ENCODE measurements around the gene GJB5.

GJB5 gene

DNA sequence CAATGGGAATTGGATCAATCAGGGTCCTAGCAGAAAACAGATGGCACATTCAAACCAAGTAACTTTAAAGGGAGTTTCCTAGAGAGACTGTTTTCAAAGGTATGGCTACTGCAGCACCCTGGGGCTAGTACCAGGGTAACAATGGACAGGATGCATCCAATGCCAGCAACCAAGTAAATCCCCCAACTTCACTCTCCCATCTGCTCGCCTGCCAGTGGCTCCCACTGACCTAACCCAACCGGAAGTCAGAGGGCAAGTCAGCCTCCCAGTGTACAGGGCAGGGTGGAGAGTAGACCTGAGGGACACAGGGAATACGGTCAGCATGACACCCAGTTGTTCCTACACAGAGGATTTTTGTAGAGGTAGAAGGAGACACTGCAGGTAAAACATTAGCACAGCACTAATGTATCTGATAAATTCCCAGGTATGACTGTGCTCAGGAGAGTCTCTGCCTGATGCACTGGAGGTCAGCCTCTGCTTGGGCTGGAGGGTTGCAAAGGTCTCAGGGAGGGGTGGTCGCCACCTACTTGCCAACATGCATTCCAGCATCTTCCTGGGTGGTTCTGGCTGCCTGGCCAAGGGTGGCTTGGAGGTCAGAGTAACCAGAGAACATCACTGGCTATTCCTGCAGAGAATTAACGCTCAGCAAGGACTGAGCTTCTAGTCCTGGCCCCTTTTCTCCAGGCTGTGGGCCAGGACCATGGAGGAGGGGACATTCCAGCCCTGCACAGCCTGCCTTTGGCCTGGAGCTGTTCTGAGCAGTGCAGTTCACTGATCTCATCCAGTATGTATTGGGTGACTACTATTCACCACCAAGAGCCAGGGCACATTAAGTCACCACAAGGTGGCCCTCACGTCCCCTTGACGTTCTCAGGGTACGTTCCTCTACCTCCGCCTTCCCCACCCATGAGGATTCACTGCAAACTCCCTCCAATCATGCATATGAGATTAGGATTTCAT lies 32.9 kb downstream of the GJB5 start:
- peak; percentile 57 for FAIRE-seq
- TF ChIP-seq TAF1 (IDR thresholded peaks at IDR 0.05; ENCODE audit: low read depth, low read length) (no peak), POLR2A (IDR thresholded peaks at IDR 0.05; ENCODE audit: low read depth, low read length) (no peak), POU2F2 (IDR thresholded peaks at IDR 0.05; ENCODE audit: low read depth, low read length) (no peak)
- DNase-seq (ENCODE audit: insufficient read length, low spot score), result no peak

GRCh38 chr1:34790985-34791384 lies 36.1 kb downstream of the GJB5 start:
- DNase-seq (ENCODE audit: insufficient read length, low spot score) (no peak), FAIRE-seq (no peak)
- TF ChIP-seq POLR2AphosphoS5 (IDR thresholded peaks at IDR 0.05; ENCODE audit: low read depth, low read length), result no peak
- TF ChIP-seq TAF1 (IDR thresholded peaks at IDR 0.05; ENCODE audit: low read depth, low read length), result no peak
- TF ChIP-seq PAX5 (IDR thresholded peaks at IDR 0.05; ENCODE audit: insufficient read depth, low read length, severe bottlenecking), result no peak
- TF ChIP-seq POU2F2 (IDR thresholded peaks at IDR 0.05; ENCODE audit: low read depth, low read length), result no peak
- no peak for TF ChIP-seq POLR2A (IDR thresholded peaks at IDR 0.05; ENCODE audit: low read depth, low read length)
- no peak for TF ChIP-seq SPI1 (IDR thresholded peaks at IDR 0.05; ENCODE audit: low read depth, low read length)

GRCh38 chr1:34792424-34792823 lies 37.6 kb downstream of the GJB5 start:
- FAIRE-seq, result no peak
- TF ChIP-seq SPI1 (IDR thresholded peaks at IDR 0.05; ENCODE audit: low read depth, low read length) (no peak), POLR2AphosphoS5 (IDR thresholded peaks at IDR 0.05; ENCODE audit: low read depth, low read length) (no peak), POLR2A (IDR thresholded peaks at IDR 0.05; ENCODE audit: low read depth, low read length) (no peak), POU2F2 (IDR thresholded peaks at IDR 0.05; ENCODE audit: low read depth, low read length) (no peak), TAF1 (IDR thresholded peaks at IDR 0.05; ENCODE audit: low read depth, low read length) (no peak), PAX5 (IDR thresholded peaks at IDR 0.05; ENCODE audit: insufficient read depth, low read length, severe bottlenecking) (no peak)
- DNase-seq (ENCODE audit: insufficient read length, low spot score), result no peak

DNA sequence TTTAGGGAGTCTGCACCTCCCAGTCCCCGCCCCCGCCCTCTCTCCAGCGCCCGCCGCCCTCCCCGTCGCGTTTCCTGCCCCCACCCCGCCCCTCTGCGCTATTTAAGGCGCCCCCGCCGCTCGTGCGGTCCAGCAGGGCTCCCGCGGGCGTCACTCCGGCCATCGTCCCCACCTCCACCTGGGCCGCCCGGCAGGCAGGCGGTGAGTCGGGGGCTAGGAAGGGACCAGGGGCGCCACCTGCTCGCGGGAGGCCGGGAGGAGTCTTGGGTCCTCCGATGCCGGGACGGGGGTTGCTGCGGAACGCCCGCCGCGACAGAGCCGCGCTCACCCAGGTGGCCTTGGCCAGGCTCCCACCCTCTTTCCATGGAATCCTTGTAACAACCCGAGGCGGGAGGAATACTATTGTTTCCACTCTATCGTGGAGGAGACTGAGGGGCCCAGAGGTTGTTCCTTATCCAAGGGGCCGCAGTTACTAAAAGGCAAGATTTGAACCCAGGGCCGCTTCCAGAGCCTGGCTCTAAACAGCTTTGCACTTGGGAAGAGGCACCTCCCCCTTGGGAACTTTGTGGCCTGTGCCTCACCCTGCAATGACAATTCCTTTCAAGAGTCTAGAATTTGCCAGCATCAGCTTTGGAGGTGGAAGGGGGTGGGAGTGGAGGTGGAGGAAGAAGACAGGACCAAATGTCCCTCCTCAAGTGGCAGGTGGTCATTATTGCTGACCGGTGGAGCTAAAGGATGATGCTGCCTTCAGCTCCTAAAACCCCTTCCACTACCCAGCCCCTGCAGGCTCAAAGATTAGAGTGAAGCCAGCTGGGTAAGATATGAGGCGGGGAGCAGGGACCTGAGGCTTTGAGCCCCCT lies 38.3 kb downstream of the GJB5 start, which contains the start of gene GJA4:
TSS of gene GJA4 (plus strand) at position 132 of the 860 bp plus-strand sequence. CDS start 1,215 bp downstream, outside the sequence.
- DNase-seq (ENCODE audit: insufficient read length, low spot score), result no peak
- no peak for TF ChIP-seq TAF1 (IDR thresholded peaks at IDR 0.05; ENCODE audit: low read depth, low read length)
- TF ChIP-seq POLR2A (IDR thresholded peaks at IDR 0.05; ENCODE audit: low read depth, low read length), result no peak
- no peak for TF ChIP-seq SPI1 (IDR thresholded peaks at IDR 0.05; ENCODE audit: low read depth, low read length)
- no peak for TF ChIP-seq POLR2AphosphoS5 (IDR thresholded peaks at IDR 0.05; ENCODE audit: low read depth, low read length)
- TF ChIP-seq POU2F2 (IDR thresholded peaks at IDR 0.05; ENCODE audit: low read depth, low read length), result no peak
- TF ChIP-seq PAX5 (IDR thresholded peaks at IDR 0.05; ENCODE audit: insufficient read depth, low read length, severe bottlenecking), result no peak
- FAIRE-seq, result no peak

GRCh38 chr1:34794001-34794789 lies 39.3 kb downstream of the GJB5 start:
- no peak for FAIRE-seq
- no peak for DNase-seq (ENCODE audit: insufficient read length, low spot score)
- TF ChIP-seq TAF1 (IDR thresholded peaks at IDR 0.05; ENCODE audit: low read depth, low read length), result no peak
- no peak for TF ChIP-seq POLR2A (IDR thresholded peaks at IDR 0.05; ENCODE audit: low read depth, low read length)
- TF ChIP-seq POLR2AphosphoS5 (IDR thresholded peaks at IDR 0.05; ENCODE audit: low read depth, low read length), result no peak
- TF ChIP-seq PAX5 (IDR thresholded peaks at IDR 0.05; ENCODE audit: insufficient read depth, low read length, severe bottlenecking), result no peak
- TF ChIP-seq SPI1 (IDR thresholded peaks at IDR 0.05; ENCODE audit: low read depth, low read length), result no peak
- TF ChIP-seq POU2F2 (IDR thresholded peaks at IDR 0.05; ENCODE audit: low read depth, low read length), result no peak

- no peak for TF ChIP-seq SPI1 (IDR thresholded peaks at IDR 0.05; ENCODE audit: low read depth, low read length)
- no peak for TF ChIP-seq TAF1 (IDR thresholded peaks at IDR 0.05; ENCODE audit: low read depth, low read length)
- TF ChIP-seq PAX5 (IDR thresholded peaks at IDR 0.05; ENCODE audit: insufficient read depth, low read length, severe bottlenecking), result no peak
- no peak for TF ChIP-seq POLR2AphosphoS5 (IDR thresholded peaks at IDR 0.05; ENCODE audit: low read depth, low read length)
- TF ChIP-seq POU2F2 (IDR thresholded peaks at IDR 0.05; ENCODE audit: low read depth, low read length), result no peak
- no peak for TF ChIP-seq POLR2A (IDR thresholded peaks at IDR 0.05; ENCODE audit: low read depth, low read length)
- DNase-seq (ENCODE audit: insufficient read length, low spot score), result no peak
- FAIRE-seq, result no peak
These were observed 39.9 kb downstream of the GJB5 start for GRCh38 chr1:34794790-34795180.

- no peak for FAIRE-seq
These were observed 41.1 kb downstream of the GJB5 start for GRCh38 chr1:34795916-34796315.

GRCh38 chr1:34796990-34797389 lies 42.1 kb downstream of the GJB5 start:
- DNase-seq (ENCODE audit: insufficient read length, low spot score) (no peak), FAIRE-seq (no peak)
- TF ChIP-seq POU2F2 (IDR thresholded peaks at IDR 0.05; ENCODE audit: low read depth, low read length) (no peak), POLR2AphosphoS5 (IDR thresholded peaks at IDR 0.05; ENCODE audit: low read depth, low read length) (no peak), SPI1 (IDR thresholded peaks at IDR 0.05; ENCODE audit: low read depth, low read length) (no peak), TAF1 (IDR thresholded peaks at IDR 0.05; ENCODE audit: low read depth, low read length) (no peak), POLR2A (IDR thresholded peaks at IDR 0.05; ENCODE audit: low read depth, low read length) (no peak), PAX5 (IDR thresholded peaks at IDR 0.05; ENCODE audit: insufficient read depth, low read length, severe bottlenecking) (no peak)

More at GRCh38 chr1:34795916-34796315, 41.1 kb downstream of the GJB5 start:
- no peak for DNase-seq (ENCODE audit: insufficient read length, low spot score)
- no peak for TF ChIP-seq TAF1 (IDR thresholded peaks at IDR 0.05; ENCODE audit: low read depth, low read length)
- TF ChIP-seq POLR2A (IDR thresholded peaks at IDR 0.05; ENCODE audit: low read depth, low read length), result no peak
- TF ChIP-seq POLR2AphosphoS5 (IDR thresholded peaks at IDR 0.05; ENCODE audit: low read depth, low read length), result no peak
- TF ChIP-seq POU2F2 (IDR thresholded peaks at IDR 0.05; ENCODE audit: low read depth, low read length), result no peak

Measured in GM12891 (cell line).